HG03342 (cell line): ENCODE results near the gene CCDC126.
"Not testable (repeated sequence)": the region's sequence is repeated elsewhere in the genome, so short reads cannot be mapped to it uniquely, and the experiment has no call there.

Source experiments
- ATAC-seq: cut with Tn5 transposase; IDR thresholded peaks from one replicate; pipeline ENCODE4 v1.9.1; 2021; ENCODE audit warnings: mild to moderate bottlenecking, moderate library complexity; ENCODE audit not compliant: unreplicated experiment

Gene CCDC126

GRCh38 chr7:23622506-23622925 is 25.3 kb downstream of the CCDC126 start:
- ATAC-seq, result no peak

DNA sequence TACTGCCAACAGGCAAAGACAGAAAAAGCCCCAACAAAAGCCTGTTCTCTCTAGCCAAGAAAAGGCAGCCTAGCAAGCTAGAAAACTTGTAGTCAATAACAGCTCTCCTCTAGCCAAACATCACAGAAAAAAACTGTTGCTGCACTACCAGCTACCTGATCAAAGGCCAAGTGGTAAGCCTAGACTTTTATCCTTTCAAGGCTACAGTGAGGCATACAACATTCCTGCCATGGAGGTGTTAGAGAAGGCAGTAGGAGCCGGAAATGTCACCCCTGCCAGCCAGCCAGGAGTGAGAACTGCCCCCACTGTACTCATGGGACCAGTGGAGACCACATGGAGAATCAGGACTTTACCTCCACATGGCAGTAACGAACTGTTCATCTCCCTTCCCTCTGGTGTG is 31.2 kb downstream of the CCDC126 start:
- ATAC-seq, result no peak

DNA sequence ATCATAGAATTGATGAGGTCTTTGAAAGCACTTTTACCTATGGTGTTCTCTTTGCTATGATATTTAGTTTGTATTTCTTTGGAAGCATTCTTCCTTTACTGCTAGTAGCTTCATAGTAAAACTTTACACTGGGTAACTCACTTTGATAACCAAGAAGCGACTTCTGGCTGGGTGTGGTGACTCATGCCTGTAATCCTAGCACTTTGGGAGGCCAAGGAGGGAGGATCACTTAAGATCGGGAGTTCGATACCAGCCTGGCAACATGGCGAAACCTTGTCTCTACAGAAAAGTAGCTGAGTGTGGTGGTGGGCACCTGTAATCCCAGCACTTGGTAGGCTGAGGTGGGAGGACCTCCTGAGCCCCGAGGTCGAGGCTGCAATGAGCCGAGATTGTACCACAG is 36.2 kb downstream of the CCDC126 start:
- no peak for ATAC-seq

DNA sequence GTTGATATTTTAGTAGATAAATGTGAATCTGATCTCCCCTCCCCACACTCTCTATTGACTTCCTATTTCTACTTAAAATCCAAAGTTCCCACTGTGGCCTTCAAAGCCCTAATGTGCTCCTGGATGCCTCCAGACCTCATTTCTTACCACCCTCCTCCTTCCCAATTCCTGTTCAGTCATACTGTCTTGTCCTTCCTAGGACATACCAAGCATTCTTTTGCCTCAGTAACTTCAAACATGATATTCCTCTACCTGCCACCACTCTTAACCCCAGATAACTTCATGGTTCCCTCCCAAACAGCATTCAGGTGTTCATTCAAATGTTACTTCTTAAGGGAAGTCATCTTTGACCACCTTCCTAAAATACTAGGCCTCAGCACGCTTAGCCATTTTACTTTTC is 48.6 kb downstream of the CCDC126 start:
- no peak for ATAC-seq

GRCh38 chr7:23653942-23654341 is 56.8 kb downstream of the CCDC126 start:
- ATAC-seq, result no peak

DNA sequence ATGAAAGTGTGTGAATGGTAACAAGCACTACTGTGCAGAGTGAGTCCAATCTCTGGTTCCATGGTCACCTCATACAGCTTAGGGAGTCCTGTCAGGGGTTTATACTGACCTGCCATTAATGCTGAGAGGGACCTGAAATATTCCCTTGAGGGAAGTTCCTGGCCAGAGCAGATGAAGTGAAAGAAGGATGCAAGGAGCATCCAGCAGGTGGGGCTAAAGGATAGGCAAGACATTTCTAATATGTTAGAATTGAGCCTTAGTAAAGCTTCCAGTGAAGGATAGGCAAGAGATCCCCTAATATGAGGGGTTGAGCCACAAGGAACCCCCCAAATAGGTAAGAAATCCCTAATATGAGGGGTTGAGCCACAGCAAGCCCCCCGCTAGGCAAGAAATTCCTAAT is 57.3 kb downstream of the CCDC126 start:
- no peak for ATAC-seq

GRCh38 chr7:23655433-23655832 is 58.3 kb downstream of the CCDC126 start:
- ATAC-seq, result no peak

DNA sequence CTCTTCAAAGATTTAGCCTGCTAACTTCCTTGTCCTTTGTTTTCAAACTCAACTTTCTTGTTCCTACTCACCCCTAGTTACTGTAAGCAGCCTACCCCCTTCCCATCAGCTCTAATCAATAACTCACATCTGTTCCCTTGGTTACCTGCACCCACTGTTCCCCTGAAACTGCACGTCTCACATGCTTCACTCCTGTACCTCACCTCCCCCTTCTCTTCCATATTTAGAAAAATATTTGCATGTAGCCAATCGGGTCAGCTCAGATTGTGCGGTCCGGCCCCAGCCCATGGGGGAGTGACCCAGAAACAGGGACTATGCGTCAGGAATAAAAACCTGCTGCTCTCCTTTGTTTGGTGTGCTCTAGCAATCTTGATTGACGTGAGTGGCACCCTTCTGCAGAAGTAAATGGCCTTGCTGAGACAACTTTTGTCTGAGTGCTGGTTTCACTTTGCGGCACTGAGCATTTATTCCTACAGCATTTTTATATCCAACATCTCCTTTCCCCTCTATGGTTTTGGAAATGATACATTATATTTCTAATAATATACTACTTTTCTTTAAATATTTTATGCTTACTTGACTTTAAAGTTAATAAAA is 61.7 kb downstream of the CCDC126 start:
- ATAC-seq, result no peak

- ATAC-seq, result no peak
Measured at GRCh38 chr7:23661385-23661784, 64.2 kb downstream of the CCDC126 start.

- no peak for ATAC-seq
Measured at GRCh38 chr7:23662124-23662983, 65.2 kb downstream of the CCDC126 start.

DNA sequence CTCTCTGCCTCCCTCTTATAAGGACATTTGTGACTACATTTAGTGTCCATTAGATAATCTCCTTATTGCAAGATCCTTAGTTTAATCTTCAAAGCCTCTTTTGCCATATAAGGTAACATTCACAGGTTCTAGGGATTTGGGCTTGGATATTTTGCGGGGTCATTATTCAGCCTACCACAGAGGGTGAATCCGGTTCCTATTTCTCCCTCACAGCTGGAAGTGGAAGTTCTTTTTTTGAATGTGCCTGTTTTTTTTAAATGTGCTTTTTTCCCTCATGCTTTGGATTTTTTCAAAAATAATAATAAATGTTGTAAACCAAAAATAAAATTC is 65.8 kb downstream of the CCDC126 start:
- no peak for ATAC-seq

DNA sequence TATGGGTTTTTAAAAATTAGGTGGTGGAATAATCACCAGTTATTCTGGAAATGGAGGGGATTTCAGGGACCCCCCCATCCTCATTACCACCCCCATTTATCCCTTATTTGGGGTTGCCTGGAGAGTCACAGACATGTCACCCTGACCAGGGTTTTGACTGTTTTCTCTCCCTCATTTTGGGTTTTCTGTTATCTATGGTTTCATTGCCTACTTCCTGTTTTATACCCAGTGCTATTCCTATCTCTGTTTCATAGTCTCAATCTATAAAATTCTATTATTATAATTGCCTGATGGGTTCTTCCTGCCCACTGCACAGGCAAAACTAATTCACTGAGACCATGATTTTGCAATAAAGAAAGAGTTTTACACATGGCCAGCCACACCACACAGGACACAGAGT is 66.9 kb downstream of the CCDC126 start:
- ATAC-seq, result no peak

GRCh38 chr7:23672033-23672432 is 74.9 kb downstream of the CCDC126 start:
- no peak for ATAC-seq

- peak; percentile 96 for ATAC-seq
Measured at GRCh38 chr7:23679898-23680413, 82.8 kb downstream of the CCDC126 start, which contains the start of gene FAM221A. FAM221A (plus strand) TSS chr7:23680199; CDS start chr7:23680219, 20 bp downstream.

GRCh38 chr7:23680414-23681405 is 83.5 kb downstream of the CCDC126 start:
- peak; percentile 42 for ATAC-seq

DNA sequence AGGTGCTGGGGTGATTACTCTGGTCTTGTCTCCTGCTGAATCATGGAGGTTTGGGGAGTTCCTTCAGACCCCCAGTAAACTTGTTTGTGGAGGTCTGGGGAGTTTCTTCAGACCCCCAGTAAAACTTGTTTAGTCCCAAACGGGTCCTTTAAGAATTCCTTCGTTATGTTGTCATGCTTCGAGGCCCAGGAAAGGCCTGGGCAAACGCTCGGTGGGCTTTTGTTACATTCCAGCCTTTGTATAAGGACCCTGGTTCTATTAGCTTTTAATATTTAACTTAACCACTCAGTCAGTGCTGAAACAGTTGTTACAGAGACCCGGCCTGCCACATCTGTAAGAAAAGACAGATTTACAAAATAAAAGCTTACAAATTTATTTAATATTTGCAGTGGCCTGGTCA is 86.9 kb downstream of the CCDC126 start:
- not testable (repeated sequence) for ATAC-seq

- ATAC-seq, result no peak
Measured at GRCh38 chr7:23685731-23686130, 88.5 kb downstream of the CCDC126 start.

DNA sequence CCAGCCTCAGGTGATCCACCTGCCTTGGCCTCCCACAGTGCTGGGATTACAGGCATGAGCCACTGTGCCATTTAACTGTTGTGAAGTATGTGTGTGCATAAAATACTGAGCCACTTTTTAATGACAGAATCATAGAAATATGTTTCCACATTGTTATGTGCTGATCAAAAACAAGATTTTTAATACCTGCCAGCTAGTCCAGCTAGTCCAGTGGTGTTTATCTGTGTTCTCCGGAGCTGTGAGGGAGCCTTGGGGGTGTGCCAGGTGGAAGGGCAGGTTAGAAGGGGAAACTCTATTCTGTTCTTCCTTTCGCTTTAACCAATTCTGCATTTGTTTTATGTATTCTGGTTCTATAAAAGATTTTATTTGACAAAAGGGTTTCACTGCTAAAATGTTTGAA is 89.8 kb downstream of the CCDC126 start:
- no peak for ATAC-seq

DNA sequence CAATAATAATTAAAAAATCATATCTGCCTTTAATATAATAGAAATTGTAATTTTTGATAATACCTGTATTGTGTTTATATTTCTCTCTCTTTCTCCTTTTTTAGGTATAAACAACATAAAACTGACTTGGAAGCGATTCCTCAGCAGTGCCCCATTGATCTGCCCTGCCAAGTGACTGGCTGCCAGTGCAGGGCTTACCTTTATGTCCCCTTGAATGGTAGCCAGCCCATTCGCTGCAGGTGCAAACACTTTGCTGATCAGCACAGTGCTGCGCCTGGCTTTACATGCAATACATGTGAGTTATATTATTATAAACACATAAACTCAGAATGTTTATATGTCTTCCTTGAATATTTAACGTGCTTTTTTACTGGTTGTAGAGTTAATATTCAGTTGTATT is 92.0 kb downstream of the CCDC126 start:
- no peak for ATAC-seq

- ATAC-seq, result no peak
Measured at GRCh38 chr7:23691320-23691719, 94.1 kb downstream of the CCDC126 start.

- ATAC-seq, result no peak
Measured at GRCh38 chr7:23693224-23693623, 96.0 kb downstream of the CCDC126 start.
